ENCODE measurements around the gene TNIP1. TPM values are rescaled to one million over a fixed set of nuclear protein-coding genes. Genes with fewer than 3 reads are reported as not detected.

Gene TNIP1
- total RNA-seq, 4 donors from 2014 or later = 91.4 to 136 (median 114) TPM

DNA sequence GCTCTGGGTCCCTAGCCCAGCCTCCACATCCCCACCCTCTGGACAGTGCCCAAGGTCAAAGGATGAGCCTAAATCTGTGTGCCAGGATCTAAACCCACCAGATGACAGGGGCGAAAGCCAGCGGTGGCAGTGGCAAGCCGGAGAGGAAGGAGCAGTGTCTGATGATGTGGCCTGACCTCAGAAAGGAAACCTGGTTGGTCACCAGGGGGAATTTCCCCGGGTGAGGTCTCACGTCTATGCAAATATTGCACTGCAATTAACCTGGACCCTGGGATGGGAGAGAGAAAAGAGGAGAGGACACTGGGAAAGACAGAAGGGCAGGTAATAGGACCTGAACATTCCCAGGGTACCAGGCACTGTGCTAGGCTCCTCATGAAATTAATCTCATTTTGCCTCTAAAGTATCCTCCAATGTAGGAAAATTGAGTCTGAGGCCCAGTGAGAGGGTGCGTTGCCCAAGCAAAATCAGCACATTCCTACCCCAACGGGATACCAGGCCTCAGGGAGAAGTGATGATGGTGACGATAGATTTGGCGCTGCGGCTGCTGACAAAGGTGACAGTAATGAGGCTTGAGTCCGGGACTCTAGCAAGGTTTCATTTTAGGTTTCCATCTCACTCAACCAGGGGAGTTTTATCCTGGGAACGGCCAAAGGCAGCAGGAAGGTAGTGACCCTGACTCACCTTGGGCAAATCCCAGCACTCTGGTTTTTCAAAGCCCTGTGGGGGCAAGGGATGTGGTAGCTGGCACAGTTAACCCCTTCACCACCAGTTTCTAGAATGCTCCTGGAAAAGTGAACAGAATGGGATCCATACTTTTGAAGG is 13.4 kb upstream of the TNIP1 start:
- intact Hi-C loops (cut with DNase I) = no loop called here
- H3K9me3 ChIP-seq = no peaks in the 10 kb centered on the region
- TF ChIP-seq POLR2A (IDR thresholded peaks at IDR 0.05; ENCODE audit: low read depth) (no peak), POLR2AphosphoS5 (IDR thresholded peaks at IDR 0.05) (peak in 1 of 2 donors; percentile 35)
- no peak overlapping the region for H3K4me3 ChIP-seq
- WGBS = 53% methylated on average over 12 of the region's 12 CpGs
- no peak for DNase-seq (ENCODE audit: extremely low spot score)
- H3K36me3 ChIP-seq = no peaks in the 10 kb centered on the region
- H3K27ac ChIP-seq (replicated peaks in 1 of 4) = peak overlapping the region; percentile 34 to 70 (median 68)
- no peaks in the 10 kb centered on the region for H3K27me3 ChIP-seq
- peaks cover 38 to 43% (median 41%) of the 10 kb centered on the region in 4 donors for H3K4me1 ChIP-seq

DNA sequence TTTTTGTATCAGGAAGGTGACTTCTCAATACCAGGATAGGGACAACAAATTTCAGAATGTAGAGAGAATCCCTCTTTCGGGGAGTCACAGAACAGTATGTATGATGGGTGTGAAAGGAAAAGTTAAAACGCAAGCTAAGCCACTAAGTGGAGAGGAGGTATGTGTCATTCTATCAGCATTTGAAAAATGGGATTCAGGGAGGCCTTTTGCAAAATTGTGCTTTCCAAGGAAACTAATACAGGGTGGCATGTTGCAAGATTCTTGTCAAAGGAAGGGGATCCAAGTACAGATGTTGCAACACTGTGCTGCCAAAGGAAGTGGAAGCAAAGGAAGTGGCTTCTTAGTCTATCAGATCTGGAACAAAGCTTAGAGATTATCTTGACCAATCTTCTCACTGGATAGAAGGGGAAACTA is 12.6 kb upstream of the TNIP1 start:
- no peak overlapping the region for H3K4me3 ChIP-seq
- no peaks in the 10 kb centered on the region for H3K27me3 ChIP-seq
- no peak for TF ChIP-seq POLR2A (IDR thresholded peaks at IDR 0.05; ENCODE audit: low read depth)
- peak in 1 of 2 donors; percentile 82 for TF ChIP-seq POLR2AphosphoS5 (IDR thresholded peaks at IDR 0.05)
- intact Hi-C loops (cut with DNase I) = no loop called here
- 36% methylated on average over 2 of the region's 2 CpGs for WGBS
- no peak for DNase-seq (ENCODE audit: extremely low spot score)
- H3K4me1 ChIP-seq = peaks cover 38 to 43% (median 41%) of the 10 kb centered on the region in 4 donors
- no peaks in the 10 kb centered on the region for H3K9me3 ChIP-seq
- peak overlapping the region; percentile 34 to 70 (median 68) for H3K27ac ChIP-seq (replicated peaks in 1 of 4)
- H3K36me3 ChIP-seq = no peaks in the 10 kb centered on the region

DNA sequence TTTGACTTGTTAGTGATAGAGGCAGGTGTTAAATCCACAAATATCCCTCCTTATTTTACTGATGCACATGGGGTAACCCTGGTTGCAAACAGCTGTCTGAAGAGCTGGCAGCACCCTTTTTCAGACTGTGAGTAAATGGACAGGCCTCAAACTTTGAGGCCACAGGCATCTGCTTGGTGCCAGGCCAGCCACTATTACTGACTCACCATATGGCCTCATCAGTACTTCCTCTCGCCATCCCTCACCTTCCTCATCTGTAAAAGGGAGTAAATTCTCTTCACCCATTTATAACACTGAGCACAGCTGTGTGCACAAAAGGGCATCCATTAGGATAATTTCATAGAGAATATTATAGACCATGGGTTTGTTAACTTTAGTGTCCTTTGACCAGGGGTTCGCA is 11.9 kb upstream of the TNIP1 start:
- Histone ChIP-seq H3K4me1 (peaks cover 38 to 43% (median 40%) of the 10 kb centered on the region in 4 donors), H3K4me3 (no peak overlapping the region), H3K27me3 (no peaks in the 10 kb centered on the region), H3K9me3 (no peaks in the 10 kb centered on the region), H3K36me3 (no peaks in the 10 kb centered on the region), H3K27ac (replicated peaks in 1 of 4) (peak overlapping the region in 2 of 4 donors; percentile 68 to 70)
- intact Hi-C loops (cut with DNase I) = no loop called here
- no peak for DNase-seq (ENCODE audit: extremely low spot score)
- TF ChIP-seq EP300 (IDR thresholded peaks at IDR 0.05) = no peak
- TF ChIP-seq, protein P1, sequence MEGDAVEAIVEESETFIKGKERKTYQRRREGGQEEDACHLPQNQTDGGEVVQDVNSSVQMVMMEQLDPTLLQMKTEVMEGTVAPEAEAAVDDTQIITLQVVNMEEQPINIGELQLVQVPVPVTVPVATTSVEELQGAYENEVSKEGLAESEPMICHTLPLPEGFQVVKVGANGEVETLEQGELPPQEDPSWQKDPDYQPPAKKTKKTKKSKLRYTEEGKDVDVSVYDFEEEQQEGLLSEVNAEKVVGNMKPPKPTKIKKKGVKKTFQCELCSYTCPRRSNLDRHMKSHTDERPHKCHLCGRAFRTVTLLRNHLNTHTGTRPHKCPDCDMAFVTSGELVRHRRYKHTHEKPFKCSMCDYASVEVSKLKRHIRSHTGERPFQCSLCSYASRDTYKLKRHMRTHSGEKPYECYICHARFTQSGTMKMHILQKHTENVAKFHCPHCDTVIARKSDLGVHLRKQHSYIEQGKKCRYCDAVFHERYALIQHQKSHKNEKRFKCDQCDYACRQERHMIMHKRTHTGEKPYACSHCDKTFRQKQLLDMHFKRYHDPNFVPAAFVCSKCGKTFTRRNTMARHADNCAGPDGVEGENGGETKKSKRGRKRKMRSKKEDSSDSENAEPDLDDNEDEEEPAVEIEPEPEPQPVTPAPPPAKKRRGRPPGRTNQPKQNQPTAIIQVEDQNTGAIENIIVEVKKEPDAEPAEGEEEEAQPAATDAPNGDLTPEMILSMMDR (IDR thresholded peaks at IDR 0.05) = no peak
- TF ChIP-seq POLR2AphosphoS5 (IDR thresholded peaks at IDR 0.05) = no peak
- TF ChIP-seq POLR2A (IDR thresholded peaks at IDR 0.05; ENCODE audit: low read depth) = no peak
- WGBS = 69% methylated on average over 2 of the region's 2 CpGs

DNA sequence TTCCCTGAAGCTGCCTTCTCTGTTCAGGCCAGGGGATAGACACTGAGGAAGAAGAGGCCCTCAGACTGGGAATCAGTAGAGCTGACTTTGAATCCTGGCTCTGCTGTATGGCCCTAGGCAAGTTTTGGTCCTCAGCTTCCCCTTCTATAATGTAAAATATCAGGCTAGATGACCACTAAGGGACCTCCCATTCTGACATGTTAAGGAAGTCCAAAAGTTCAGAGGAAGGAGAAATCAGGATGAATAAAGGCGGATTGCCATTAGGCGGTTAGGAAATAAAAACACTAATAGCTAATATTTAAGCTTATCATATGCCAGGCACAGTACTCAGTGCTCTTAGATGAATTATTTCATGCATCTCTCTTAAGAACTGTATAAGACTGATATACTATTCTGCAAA is 8.9 kb upstream of the TNIP1 start:
- TF ChIP-seq POLR2AphosphoS5 (IDR thresholded peaks at IDR 0.05) (no peak), POLR2A (IDR thresholded peaks at IDR 0.05; ENCODE audit: low read depth) (no peak), EP300 (IDR thresholded peaks at IDR 0.05) (no peak)
- TF ChIP-seq, protein P1 (IDR thresholded peaks at IDR 0.05) = no peak
- no peak overlapping the region for H3K27ac ChIP-seq (replicated peaks in 1 of 4)
- H3K27me3 ChIP-seq = no peaks in the 10 kb centered on the region
- no peak overlapping the region for H3K4me3 ChIP-seq
- no peaks in the 10 kb centered on the region for H3K36me3 ChIP-seq
- intact Hi-C loops (cut with DNase I) = no loop called here
- WGBS = 71% methylated on average over 2 of the region's 2 CpGs
- H3K4me1 ChIP-seq = peaks cover 47 to 51% (median 48%) of the 10 kb centered on the region in 4 donors
- DNase-seq (ENCODE audit: extremely low spot score) = no peak
- H3K9me3 ChIP-seq = no peaks in the 10 kb centered on the region

DNA sequence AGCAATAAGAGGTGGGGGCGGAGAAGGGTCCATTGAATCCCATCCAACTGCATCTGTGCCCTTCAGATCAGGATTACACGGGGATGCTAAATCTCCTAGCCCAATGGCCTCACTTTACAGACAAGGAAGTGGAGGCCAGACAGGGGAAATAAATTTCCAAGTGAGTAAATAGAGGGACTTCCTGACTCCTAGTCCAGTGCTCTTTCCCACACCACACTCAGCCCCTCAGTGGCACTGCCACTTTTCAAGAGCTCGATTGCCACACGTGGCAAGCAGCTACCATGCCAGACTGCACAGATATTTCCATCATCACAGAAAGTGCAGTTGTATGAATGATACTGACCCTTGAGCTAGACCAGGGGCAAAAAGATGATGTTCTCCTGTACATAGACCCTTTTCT is 8.2 kb upstream of the TNIP1 start:
- intact Hi-C loops (cut with DNase I) = no loop called here
- TF ChIP-seq EP300 (IDR thresholded peaks at IDR 0.05) (no peak), POLR2A (IDR thresholded peaks at IDR 0.05; ENCODE audit: low read depth) (no peak), POLR2AphosphoS5 (IDR thresholded peaks at IDR 0.05) (no peak)
- TF ChIP-seq, protein P1 (IDR thresholded peaks at IDR 0.05) = no peak
- 83% methylated on average over 4 of the region's 4 CpGs for WGBS

More for the DNA sequence above, 8.2 kb upstream of the TNIP1 start:
- Histone ChIP-seq H3K4me3 (no peak overlapping the region), H3K9me3 (no peaks in the 10 kb centered on the region), H3K27me3 (no peaks in the 10 kb centered on the region), H3K27ac (replicated peaks in 1 of 4) (no peak overlapping the region), H3K36me3 (no peaks in the 10 kb centered on the region), H3K4me1 (peaks cover 40 to 44% (median 41%) of the 10 kb centered on the region in 4 donors)
- no peak for DNase-seq (ENCODE audit: extremely low spot score)

All from esophagus muscularis mucosa (tissue), 4 donors.